Vagina (tissue), 2 donors: ENCODE measurements around the gene SLC25A47.

Source experiments
- CTCF ChIP-seq, 3 experiments: fragments of 450-650 bp in 2 of 3; fragments of 200-600 bp in 1 of 3; sonication (generic) in 1 of 3; IDR thresholded peaks; one replicate each; pipeline ENCODE4 v1.5.1; 2017 to 2019; ENCODE audit warnings: antibody characterized with exemption in 3 of 3, mild to moderate bottlenecking in 2 of 3, moderate library complexity in 2 of 3
- POLR2A ChIP-seq, 2 donors: fragments of 450-650 bp; IDR thresholded peaks; one replicate each; pipeline ENCODE4 v1.6.1; 2017; ENCODE audit warnings: antibody characterized with exemption in 2 of 2, mild to moderate bottlenecking in 2 of 2, moderate library complexity in 2 of 2

- TF ChIP-seq CTCF (IDR thresholded peaks at IDR 0.05) (no peak), POLR2A (IDR thresholded peaks at IDR 0.05) (no peak)
Measured at GRCh38 chr14:100313464-100314230, 9.5 kb upstream of the SLC25A47 start.
